GM21515 (cell line): Measurements from ENCODE around the gene NID1.
"Not testable (repeated sequence)": the region's sequence is repeated elsewhere in the genome, so short reads cannot be mapped to it uniquely, and the experiment has no call there.

Experiments used
- ATAC-seq: cut with Tn5 transposase; IDR thresholded peaks from one replicate; pipeline ENCODE4 v1.9.1; 2021; ENCODE audit not compliant: unreplicated experiment

Gene NID1

DNA sequence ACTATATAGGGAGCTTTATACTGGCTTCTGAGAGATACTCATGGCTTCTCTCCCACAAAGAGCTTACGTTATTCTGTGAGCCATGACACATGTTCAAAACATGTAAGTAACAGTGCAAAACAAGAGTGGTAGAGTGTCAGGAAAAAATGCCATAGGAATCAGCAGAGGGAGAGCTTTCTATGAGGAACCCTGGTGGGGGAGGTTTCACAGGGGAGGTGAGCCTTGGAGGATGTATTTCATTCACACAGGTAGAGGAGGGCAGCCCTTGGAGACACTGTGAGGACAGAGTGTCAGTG lies 125.5 kb downstream of the NID1 start:
- ATAC-seq = no peak

DNA sequence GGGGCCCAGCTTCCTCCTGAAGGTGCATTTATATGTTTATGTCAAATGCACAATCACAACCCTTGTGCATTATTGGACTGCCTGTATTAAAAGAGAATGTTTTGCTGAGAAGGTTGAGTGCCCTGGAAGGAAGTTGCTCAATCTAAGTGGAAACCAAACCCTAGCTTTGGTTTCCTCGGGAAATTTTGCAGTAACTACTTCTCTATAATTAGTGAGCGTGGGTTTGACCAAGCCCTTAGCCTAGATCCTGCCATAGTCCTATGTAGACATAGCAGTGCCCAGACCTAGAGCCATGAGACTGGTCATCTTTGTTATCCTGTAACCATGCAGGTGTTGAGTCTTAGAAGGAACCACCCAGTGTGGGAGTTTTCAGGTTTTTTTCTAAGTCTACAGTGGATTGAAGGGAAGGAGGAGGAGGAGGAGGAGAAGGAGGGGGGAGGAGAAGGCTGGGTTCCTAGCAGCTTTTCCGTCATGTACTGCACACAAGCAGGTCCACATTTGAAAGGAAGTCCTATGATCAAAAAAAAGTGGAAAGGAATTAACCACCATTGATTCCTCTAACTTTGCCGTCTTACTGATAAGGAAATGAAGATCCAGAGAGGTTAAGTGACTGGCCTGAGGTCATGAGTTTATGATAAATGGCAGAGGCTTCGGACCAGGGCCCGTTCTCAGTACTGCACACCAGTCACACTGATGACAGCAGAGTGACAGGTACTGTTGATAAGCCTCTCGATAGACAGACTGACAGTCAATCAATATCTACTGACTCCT lies 126.0 kb downstream of the NID1 start:
- peak; percentile 56 for ATAC-seq

DNA sequence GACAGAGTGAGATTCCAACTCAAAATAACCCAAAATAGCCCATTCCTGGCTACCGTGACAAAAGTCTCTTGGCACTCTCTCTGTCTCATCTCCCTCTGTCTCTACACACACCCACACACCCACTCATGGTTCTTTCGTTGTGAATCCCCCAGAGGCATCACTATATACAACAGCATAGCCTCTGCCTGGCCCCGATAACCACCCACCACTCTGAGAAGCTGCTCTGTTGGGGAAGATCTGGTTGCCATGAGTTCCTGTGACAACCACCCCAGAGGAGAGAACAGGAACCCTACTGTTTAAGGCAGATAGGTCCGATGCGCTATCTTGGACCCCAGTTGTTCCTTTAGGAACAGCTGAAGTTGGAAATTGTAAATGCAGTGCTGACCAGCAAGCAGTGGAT lies 127.8 kb downstream of the NID1 start:
- ATAC-seq = no peak

DNA sequence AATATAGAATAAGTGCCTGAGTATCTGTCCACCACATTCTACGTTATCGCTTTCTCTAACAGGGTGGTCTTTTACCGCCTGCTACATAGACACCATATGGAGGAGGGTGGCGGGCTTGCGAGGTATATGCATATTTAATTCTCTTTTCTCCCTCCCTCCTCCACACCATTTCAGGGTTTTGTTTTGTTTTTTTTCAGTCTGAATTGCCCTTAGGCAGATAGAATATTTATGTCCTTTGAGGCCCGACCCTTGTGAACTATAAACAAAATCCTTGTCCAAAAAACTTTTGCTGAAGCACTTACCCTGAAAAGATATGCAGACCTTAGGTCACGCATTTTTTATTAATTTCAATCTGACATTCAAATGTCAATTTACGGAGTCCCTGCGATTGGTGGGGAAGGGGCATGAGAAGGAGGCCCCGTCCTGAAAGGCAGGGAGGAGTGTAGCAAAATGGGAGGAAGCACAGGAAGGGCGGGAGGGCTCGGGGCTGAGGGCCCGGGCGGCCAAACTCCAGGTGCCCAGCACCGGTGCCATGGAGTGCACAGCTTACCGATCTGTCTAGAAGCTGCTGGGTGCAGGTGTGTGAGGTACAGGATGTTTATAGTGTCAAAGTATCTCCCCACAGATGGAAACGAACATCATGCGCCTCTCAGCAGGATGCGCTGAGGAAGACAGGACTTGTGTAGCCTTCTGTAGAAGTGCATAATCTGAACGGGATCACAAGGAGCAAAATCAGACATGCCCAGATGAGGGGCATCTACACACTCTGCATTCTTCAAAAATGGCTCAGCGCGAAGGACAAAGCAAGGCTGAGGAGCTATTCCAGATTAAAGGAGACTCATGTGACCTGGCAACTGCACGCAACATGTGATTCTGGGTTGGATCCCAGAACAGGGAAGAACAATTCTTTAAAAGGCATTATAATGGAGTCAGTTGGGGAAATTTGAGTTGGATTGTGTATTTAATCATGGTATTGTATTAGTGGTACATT lies 129.4 kb downstream of the NID1 start:
- ATAC-seq = no peak

DNA sequence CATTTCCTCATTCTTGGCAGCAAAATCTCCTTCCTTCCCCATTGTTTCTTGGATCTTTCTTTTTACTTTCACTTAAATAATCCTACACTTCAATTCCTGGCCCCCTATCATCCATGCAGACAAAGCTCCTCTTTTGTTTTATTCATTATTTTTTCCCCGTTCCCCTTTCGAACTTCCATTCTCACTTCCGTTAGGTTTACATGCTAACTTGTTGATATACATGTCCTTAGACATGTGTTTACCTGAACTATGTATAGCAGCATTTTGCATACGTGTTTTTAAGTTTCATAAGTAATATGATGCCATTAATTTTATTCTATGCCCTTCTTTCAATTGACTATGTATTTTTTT lies 131.1 kb downstream of the NID1 start:
- no peak for ATAC-seq

DNA sequence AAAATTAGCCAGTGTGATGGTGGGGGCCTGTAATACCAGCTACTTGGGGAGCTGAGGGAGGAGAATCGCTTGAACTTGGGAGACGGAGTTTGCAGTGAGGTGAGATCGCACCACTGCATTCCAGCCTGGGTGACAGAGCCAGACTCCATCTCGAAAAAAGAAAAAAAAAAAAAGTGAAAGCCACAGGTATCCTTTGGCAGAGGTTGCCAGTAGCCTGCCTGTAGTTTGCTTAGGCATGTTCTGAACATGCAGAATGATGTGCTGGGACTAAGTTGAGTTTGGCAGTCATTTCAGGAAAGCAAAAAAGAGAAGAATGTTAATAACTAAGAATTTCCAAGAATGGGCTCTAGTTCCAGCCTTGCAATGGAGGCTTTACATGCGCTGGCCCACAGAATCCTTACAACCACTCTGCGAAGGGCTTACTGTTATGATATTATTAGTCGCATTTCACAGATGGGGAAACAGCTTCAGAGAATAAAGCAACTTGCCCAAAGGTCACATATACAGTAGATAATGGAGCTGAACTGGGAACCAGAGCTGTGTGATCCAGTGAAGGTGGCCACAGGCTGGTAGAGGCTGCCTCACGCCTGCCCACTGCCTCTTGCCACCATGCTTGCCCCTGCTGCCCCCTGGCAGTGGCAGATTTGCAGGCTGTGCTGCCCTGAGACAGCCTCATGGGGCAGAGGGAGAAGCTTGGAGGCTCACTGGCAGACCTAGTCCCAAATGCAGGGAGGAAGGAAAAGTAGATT lies 131.7 kb downstream of the NID1 start:
- ATAC-seq = no peak

DNA sequence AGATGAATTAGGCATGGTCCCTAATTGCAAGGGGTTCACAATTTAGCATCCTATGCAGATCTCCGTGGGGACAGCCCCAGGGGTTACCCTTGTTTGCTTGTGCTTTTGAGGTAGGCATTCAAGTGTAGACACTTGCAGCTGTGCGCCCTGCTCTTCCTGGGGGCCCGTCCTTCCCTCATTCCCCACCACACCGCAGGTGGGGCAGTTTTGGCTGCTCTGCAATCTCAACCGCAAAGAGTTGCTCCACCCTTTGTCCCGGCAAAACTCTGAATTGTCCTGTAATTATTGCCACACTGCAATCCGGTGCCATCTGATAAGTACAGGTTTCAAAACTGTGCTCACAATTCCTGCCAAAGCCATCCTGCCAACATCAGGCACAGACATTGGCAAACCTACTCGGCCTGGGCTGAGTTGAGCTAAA lies 132.8 kb downstream of the NID1 start:
- ATAC-seq = peak; percentile 54

DNA sequence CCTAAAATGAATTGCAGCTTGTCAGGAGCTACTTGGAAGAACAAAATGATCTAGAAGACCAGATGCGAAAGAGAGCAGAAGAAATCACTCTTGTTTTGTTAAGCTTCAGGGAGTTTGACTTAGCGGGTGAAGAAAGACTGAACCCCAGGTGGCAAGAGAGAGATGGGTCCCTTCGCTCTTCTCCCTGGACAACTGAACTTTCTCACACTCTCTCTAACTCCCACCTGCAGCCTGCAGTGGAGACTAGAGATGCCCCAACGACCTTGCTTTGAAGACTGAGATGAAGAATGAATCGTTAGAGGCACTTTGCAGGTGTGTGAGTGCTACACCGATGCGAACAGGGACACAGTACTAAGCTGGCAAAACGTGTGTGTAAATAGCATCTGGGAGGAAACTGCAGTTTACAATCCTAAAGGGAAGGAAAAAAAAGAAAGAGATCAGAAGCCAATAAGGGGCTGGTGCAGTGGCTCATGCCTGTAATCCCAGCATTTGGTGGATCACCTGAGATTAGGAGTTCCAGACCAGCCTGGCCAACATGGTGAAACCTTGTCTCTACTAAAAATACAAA lies 133.6 kb downstream of the NID1 start:
- ATAC-seq = no peak

DNA sequence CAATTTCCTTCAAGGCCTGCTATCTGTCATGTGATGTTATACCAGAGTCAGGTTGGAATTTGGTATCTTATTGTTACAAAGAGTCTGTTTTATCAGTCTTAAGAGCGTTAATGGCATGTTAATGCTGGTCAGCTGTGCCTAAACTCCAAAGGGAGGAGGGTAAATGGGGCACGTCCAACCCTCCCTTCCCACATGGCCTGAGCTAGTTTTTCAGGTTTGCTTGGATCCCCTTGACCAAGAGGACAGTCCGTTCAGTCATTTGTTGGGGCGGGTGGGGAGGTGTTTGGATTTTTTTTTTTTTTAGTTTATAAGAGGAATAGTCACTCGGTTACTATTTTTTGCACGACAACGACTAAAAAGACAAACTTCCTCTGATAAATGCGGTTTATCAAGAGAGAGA lies 134.3 kb downstream of the NID1 start:
- ATAC-seq = no peak

DNA sequence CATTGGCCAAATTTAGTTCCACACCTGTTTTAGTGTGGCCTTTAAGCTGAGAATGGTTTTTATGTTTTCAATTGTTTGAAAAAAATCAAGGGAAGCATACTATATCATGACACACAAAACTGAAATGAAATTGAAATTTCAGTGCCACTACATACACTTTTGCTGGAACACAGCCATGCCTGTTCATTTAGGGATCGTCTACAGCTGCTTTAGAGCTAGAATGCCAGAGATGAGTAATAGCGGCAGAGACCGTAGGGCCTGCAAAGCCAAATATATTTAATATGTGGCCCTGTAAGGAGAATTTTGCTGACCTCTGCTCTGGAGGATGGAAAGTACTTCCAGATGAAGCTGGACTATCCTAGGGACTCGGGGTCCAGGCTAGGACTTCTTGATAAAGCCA lies 135.7 kb downstream of the NID1 start:
- no peak for ATAC-seq

DNA sequence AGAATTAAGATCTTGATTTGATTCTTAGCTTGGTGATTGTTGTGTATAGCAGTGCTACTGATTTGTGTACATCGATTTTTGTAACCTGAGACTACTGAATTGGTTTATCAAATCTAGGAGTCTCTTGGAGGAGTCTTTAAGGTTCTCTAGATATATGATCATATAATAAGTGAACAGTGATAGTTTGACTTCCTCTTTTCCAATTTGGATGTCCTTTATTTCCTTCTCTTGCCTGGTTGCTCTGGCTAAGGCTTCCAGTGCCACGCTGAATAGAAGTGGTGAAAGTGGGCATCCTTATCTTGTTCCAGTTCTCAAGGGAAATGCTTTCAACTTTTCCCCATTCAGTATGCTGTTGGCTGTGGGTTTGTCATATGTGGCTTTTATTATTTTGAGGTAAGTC lies 136.7 kb downstream of the NID1 start:
- no peak for ATAC-seq

DNA sequence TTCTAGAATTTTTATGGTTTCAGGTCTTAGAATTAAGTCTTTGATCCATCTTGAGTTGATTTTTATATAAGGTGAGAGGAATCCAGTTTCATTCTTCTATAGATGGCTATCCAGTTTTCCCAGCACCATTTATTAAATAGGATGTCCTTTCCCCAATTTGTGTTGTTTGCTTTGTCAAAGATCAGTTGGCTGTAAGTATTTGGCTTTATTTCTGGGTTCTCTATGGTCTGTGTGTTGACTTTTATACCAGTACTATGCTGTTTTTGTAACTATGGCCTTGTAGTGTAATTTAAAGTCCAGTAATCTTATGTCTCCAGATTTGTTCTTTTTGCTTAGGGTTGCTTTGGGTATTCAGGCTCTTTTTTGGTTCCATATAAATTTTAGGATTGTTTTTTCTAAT lies 137.3 kb downstream of the NID1 start:
- not testable (repeated sequence) for ATAC-seq
